DOHH2 (cell line): Measurements from ENCODE around the gene SOX1.

Experiments used
- CTCF ChIP-seq: fragments of 200-600 bp; sonication (generic); IDR thresholded peaks from one replicate; pipeline ENCODE4 v1.5.1; 2014; ENCODE audit warnings: antibody characterized with exemption, mild to moderate bottlenecking, low read depth, low read length; ENCODE audit not compliant: poor library complexity, severe bottlenecking
- EZH2phosphoT487 ChIP-seq: fragments of 200-600 bp; sonication (generic); IDR thresholded peaks from 2 replicates; pipeline ENCODE4 v1.6.1; 2017; ENCODE audit warnings: borderline replicate concordance, mild to moderate bottlenecking, antibody characterized with exemption, low read length, moderate library complexity, mixed read lengths

DNA sequence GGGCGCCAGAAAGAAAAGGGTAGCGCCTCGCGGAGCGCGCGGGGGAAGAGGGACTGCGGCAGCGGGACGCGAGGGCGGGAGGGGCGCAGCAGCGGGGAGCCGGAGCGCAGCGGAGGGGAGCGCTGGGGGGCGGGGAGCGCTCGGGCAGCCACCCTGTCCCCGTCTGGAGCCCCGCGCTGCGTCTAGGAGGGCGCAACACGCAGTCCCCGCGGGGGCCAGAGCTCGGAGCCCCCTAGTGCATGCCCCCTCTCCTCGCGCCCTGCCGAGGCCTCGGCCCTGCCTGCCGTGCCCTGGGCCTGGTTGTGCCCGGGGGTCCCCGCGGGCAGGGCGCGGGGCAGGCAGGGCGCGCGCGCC lies 37.9 kb downstream of the SOX1 start:
- TF ChIP-seq CTCF (no peak), EZH2phosphoT487 (no peak)
